SU-DHL-6 (cell line): ENCODE measurements around the gene PPP3CA.

Experiments used
- CTCF ChIP-seq: fragments of 200-600 bp; sonication (generic); IDR thresholded peaks from one replicate; pipeline ENCODE4 v1.5.1; 2017; ENCODE audit warnings: antibody characterized with exemption, mild to moderate bottlenecking, low read length, moderate library complexity; ENCODE audit not compliant: insufficient read depth, poor library complexity, severe bottlenecking
- EZH2phosphoT487 ChIP-seq: fragments of 200-600 bp; sonication (generic), shearing (Covaris generic); conservative IDR thresholded peaks from 2 replicates; pipeline ENCODE4 v1.6.1; 2018; ENCODE audit warnings: mild to moderate bottlenecking, antibody characterized with exemption, low read length, moderate library complexity, mixed read lengths

- no peak for TF ChIP-seq CTCF
- no peak for TF ChIP-seq EZH2phosphoT487
Measured at GRCh38 chr4:101292214-101292613, 55.1 kb downstream of the PPP3CA start.
